Gastrocnemius medialis (tissue), 4 donors: ENCODE data around the gene COL4A5. TPM values are rescaled to one million over a fixed set of nuclear protein-coding genes. Genes with fewer than 3 reads are reported as not detected.

Experiments used
- ATAC-seq, 2 donors: fragments of 150-250 bp; one replicate each; pipeline ENCODE4 v1.9.1; 2016
- DNase-seq, 2 donors: peaks; one replicate each; pipeline ENCODE4 v3.0.0-alpha.2; 2019
- H3K27ac ChIP-seq, 4 donors: fragments of 200-600 bp; sonication (generic); 1 replicate in 1 of 4; 2 replicates in 3 of 4; pipeline ENCODE4 v1.5.1; 2016 to 2018; ENCODE audit warnings: mild to moderate bottlenecking in 2 of 4, moderate library complexity in 1 of 4
- H3K27me3 ChIP-seq, 3 donors: fragments of 200-600 bp; sonication (generic) in 2 of 3; 1 replicate in 1 of 3; 2 replicates in 2 of 3; pipeline versions ENCODE4 v1.5.1 to v1.6.0; 2016 to 2019; ENCODE audit warnings: mild to moderate bottlenecking in 1 of 3, moderate library complexity in 1 of 3
- H3K36me3 ChIP-seq, 2 donors: fragments of 200-600 bp; sonication (generic) in 1 of 2; one replicate each; pipeline ENCODE4 v1.5.1; 2017 to 2018
- H3K4me1 ChIP-seq, 2 donors: fragments of 200-600 bp; sonication (generic) in 1 of 2; one replicate each; pipeline ENCODE4 v1.5.1; 2016 to 2017; ENCODE audit warnings: mild to moderate bottlenecking in 2 of 2
- H3K4me3 ChIP-seq, 4 donors: fragments of 200-600 bp; sonication (generic) in 3 of 4; 1 replicate in 1 of 4; 2 replicates in 3 of 4; pipeline ENCODE4 v1.5.1; 2016 to 2019; ENCODE audit warnings: mild to moderate bottlenecking in 2 of 4
- H3K9me3 ChIP-seq, 3 donors: fragments of 200-600 bp; sonication (generic) in 2 of 3; 1 replicate in 1 of 3; 2 replicates in 2 of 3; pipeline ENCODE4 v1.5.1; 2016 to 2019
- CTCF ChIP-seq, 5 experiments: fragments of 450-650 bp in 3 of 5; fragments of 200-600 bp in 2 of 5; sonication (generic) in 2 of 5; IDR thresholded peaks in 4 of 5; conservative IDR thresholded peaks in 1 of 5; 1 replicate in 4 of 5; 2 replicates in 1 of 5; pipeline ENCODE4 v1.5.1; 2016 to 2019; ENCODE audit warnings: antibody characterized with exemption in 5 of 5, mild to moderate bottlenecking in 3 of 5, moderate library complexity in 3 of 5
- POLR2A ChIP-seq, 2 donors: fragments of 450-650 bp; IDR thresholded peaks; one replicate each; pipeline ENCODE4 v1.6.1; 2017; ENCODE audit warnings: antibody characterized with exemption in 2 of 2, mild to moderate bottlenecking in 2 of 2, moderate library complexity in 2 of 2
- in situ Hi-C, 4 donors: fragments of 200-750 bp; cut with MboI; loops; one replicate each; pipeline versions ENCODE4 v1.15.0 to v1.8.0; 2017; ENCODE audit warnings: low sequenced_read_pairs in 4 of 4
- intact Hi-C: fragments of 100-400 bp; cut with DNase I; formaldehyde crosslinking; loops from one replicate; pipeline ENCODE4 v1.15.1; 2023; ENCODE audit warnings: low total_unique reads
- total RNA-seq, 4 donors: library from RNA; depleted of rRNA; stranded (reverse); fragments of >200 nt; gene quantifications; one replicate each; pipeline versions ENCODE4 v1.1.0 to v1.2.3, GENCODE V29; 2016

Gene COL4A5
- total RNA-seq, 4 donors from 2014 or later: 0.60 to 15.1 (median 4.4) TPM

- intact Hi-C loops: no loop called here
- ATAC-seq (no peak), DNase-seq (no peak)
- peaks cover 0 to 11% of the 10 kb centered on the region in 2 donors for H3K4me1 ChIP-seq
- peaks cover 14 to 86% (median 63%) of the 10 kb centered on the region in 3 donors for H3K27me3 ChIP-seq
- no peak overlapping the region for H3K27ac ChIP-seq
- no peaks in the 10 kb centered on the region for H3K9me3 ChIP-seq
- peak overlapping the region; percentile 38 to 50 (median 44) for H3K4me3 ChIP-seq
- H3K36me3 ChIP-seq: no peaks in the 10 kb centered on the region
- TF ChIP-seq POLR2A (IDR thresholded peaks at IDR 0.05): no peak
- no peak for TF ChIP-seq CTCF (IDR thresholded peaks at IDR 0.05 in 4 of 5, conservative IDR thresholded peaks at IDR 0.05 in 1 of 5)
- in situ Hi-C loops: no loop called here
Observed at GRCh38 chrX:108735679-108736508, 296.3 kb downstream of the COL4A5 start.

GRCh38 chrX:108736509-108737479 lies 297.2 kb downstream of the COL4A5 start, which contains the start of gene IRS4:
IRS4 (minus strand) TSS chrX:108736563.
- Histone ChIP-seq H3K4me3 (peak within 1 kb of the TSS; percentile 38 to 50 (median 44)), H3K27ac (no peak within 1 kb of the TSS), H3K4me1 (peaks cover 0 to 11% of the 10 kb centered on the region in 2 donors), H3K9me3 (no peaks in the 10 kb centered on the region), H3K27me3 (peaks cover 14 to 78% (median 67%) of the 10 kb centered on the region in 3 donors), H3K36me3 (no peaks in the 10 kb centered on the region)
- DNase-seq: no peak
- in situ Hi-C loops: no loop called here
- intact Hi-C loops: no loop called here
- TF ChIP-seq CTCF (IDR thresholded peaks at IDR 0.05 in 4 of 5, conservative IDR thresholded peaks at IDR 0.05 in 1 of 5): no peak
- TF ChIP-seq POLR2A (IDR thresholded peaks at IDR 0.05): no peak
- no peak for ATAC-seq

GRCh38 chrX:108737754-108738153 lies 298.1 kb downstream of the COL4A5 start:
- no peak overlapping the region for H3K4me3 ChIP-seq
- no peak for TF ChIP-seq CTCF (IDR thresholded peaks at IDR 0.05 in 4 of 5, conservative IDR thresholded peaks at IDR 0.05 in 1 of 5)
- TF ChIP-seq POLR2A (IDR thresholded peaks at IDR 0.05): no peak
- no peak for ATAC-seq
- in situ Hi-C loops (no loop called here), intact Hi-C loops (no loop called here)
- no peaks in the 10 kb centered on the region for H3K9me3 ChIP-seq
- no peak overlapping the region for H3K27ac ChIP-seq
- H3K36me3 ChIP-seq: no peaks in the 10 kb centered on the region
- DNase-seq: no peak
- peaks cover 0 to 11% of the 10 kb centered on the region in 2 donors for H3K4me1 ChIP-seq
- H3K27me3 ChIP-seq: peaks cover 14 to 73% (median 64%) of the 10 kb centered on the region in 3 donors

- peaks cover 14 to 48% (median 39%) of the 10 kb centered on the region in 3 donors for H3K27me3 ChIP-seq
- intact Hi-C loops: no loop called here
- no peaks in the 10 kb centered on the region for H3K9me3 ChIP-seq
- in situ Hi-C loops: no loop called here
- H3K4me1 ChIP-seq: peaks cover 0 to 11% of the 10 kb centered on the region in 2 donors
- no peaks in the 10 kb centered on the region for H3K36me3 ChIP-seq
- no peak overlapping the region for H3K4me3 ChIP-seq
- no peak overlapping the region for H3K27ac ChIP-seq
- ATAC-seq (no peak), DNase-seq (no peak)
- no peak for TF ChIP-seq CTCF (IDR thresholded peaks at IDR 0.05 in 4 of 5, conservative IDR thresholded peaks at IDR 0.05 in 1 of 5)
- no peak for TF ChIP-seq POLR2A (IDR thresholded peaks at IDR 0.05)
Observed at GRCh38 chrX:108740299-108740774, 300.7 kb downstream of the COL4A5 start.

Other genes with a start within 250 kb of the COL4A5 start
- 1 to 10 TPM in 2 of 4 donors, under 1 TPM in 2; 0.42 to 1.4 (median 0.81) TPM for gene COL4A6, start 1.4 kb upstream of the COL4A5 start, total RNA-seq